GM20000 (cell line): ENCODE results near the gene RASL12.
A peak's percentile ranks its signal among the peaks of the same experiment; 100 is the strongest.

Source experiments
- DNase-seq: peaks from one replicate; pipeline ENCODE4 v3.0.0; 2012; ENCODE audit warnings: low spot score
- TF ChIP-seq, protein P1 (sequence below): IDR thresholded peaks from 2 replicates; pipeline ENCODE4 v1.5.1; 2012; ENCODE audit warnings: mild to moderate bottlenecking, control low read depth; ENCODE audit errors: extremely low read depth, missing control alignments

RASL12 gene

DNA sequence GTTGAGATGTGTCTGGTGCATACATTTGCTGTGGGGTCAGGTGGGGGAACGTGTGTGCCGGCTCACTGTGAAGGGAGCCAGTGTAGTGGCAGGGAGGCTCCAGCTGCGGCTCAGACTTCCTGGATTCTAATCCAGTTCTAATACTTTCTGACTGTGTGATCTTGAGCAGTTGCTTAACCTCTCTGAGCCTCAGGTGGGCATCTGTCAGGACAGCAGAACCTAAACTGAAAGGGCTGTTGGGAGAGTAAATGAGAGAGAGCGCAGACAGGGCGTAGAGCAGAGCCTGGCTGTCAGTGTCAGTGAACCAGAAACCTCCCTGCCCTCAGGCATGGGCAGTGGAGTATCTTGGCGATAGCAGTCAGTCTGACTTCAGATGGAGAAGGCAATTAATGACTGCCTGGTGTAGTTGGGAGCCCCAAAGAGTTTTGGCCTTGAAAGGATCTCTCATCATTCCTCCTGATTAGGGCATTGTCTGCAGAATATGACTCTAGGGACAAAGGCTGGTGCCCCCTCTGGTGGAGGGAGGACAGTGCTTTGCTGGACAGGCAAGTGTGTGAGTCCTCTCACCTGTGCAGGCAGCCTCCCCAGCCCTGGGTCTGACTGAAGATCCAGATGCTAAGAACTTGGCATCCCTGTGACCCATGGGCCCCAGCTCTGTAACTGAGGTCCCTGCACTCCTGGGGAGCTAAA lies 18.3 kb upstream of the RASL12 start:
- TF ChIP-seq, protein P1, sequence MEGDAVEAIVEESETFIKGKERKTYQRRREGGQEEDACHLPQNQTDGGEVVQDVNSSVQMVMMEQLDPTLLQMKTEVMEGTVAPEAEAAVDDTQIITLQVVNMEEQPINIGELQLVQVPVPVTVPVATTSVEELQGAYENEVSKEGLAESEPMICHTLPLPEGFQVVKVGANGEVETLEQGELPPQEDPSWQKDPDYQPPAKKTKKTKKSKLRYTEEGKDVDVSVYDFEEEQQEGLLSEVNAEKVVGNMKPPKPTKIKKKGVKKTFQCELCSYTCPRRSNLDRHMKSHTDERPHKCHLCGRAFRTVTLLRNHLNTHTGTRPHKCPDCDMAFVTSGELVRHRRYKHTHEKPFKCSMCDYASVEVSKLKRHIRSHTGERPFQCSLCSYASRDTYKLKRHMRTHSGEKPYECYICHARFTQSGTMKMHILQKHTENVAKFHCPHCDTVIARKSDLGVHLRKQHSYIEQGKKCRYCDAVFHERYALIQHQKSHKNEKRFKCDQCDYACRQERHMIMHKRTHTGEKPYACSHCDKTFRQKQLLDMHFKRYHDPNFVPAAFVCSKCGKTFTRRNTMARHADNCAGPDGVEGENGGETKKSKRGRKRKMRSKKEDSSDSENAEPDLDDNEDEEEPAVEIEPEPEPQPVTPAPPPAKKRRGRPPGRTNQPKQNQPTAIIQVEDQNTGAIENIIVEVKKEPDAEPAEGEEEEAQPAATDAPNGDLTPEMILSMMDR: peak; percentile 43
- DNase-seq: no peak

DNA sequence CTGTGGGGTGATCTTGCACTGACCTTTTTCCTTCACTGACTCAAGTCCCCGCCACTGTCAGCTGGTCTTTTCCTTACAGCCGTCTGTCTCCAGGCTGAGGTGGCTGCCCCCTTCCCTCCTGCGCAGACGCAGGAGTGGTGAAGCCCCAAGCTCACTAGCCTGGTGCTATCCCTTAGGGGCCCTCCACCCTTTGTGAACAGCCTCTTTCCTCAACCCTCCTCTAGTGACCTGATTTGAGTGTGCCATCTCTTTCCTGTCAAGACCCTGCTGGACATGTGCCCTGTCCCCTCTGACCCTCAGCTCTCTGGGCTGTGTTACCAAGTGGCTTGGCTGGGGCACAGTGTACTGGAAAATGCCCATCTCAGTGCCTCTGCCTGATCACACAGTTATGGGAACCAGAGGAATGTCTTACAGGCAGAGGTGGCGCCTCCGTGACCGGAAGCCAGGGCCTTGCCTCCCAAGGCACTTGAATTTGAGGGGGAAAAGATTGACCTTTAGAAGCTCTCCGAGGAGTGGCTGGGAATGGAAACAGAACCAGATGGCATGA lies 17.5 kb upstream of the RASL12 start:
- TF ChIP-seq, protein P1: no peak
- no peak for DNase-seq

DNA sequence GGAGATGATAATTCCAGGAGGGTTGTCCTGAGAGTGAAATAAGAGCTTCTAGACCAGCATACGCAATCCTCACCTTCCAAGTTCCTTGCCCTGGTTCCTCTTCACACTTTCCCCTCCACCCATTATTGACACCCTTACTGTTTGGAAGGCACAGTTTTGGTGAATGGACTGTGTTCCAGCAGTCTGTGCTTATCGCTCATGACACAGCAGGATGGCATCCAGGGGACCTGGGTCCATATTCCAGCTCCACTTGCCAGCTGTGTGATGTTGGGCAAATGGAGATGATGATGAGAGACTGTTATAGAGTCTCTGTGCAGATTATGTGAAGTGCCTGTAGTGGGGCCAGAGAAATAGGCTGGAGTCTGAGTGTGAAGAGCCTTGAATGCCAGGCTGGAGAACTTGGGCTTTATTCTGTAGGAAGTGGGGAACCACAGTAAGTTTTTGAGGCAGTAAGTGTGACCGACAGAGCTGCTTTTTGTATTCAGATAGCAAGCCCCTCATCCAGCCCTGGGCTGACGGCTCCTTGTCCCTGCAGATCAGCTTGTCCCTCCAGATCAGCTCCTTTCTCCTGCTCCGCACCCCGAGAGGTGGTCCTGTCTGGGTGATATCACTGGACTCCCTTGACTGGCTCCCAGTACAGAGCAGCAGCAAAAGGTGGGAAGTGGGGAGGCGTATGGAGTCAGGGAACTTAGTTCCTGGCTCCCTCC lies 16.9 kb upstream of the RASL12 start:
- no peak for DNase-seq
- TF ChIP-seq, protein P1: no peak

DNA sequence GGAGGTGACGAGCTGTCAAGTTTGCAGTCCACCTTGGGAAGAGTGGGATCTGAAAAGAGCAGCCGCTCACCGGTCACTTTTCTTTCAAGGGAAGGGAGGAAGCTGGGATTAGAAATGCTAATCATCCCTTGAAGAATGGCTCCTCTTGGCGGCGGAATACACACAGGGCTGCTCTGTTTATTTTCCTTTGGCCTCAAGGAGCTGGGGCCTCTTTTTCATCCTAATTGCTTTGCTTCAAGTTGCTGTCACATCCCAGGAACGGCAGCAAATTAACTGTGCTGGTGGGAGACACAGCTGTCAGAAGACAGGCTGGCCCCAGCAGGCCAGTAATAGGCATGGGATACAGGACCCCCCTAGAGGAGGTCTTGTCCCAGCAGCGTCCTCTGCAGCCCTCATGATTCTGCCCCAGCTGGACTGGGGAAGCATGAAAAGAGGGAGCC lies 15.5 kb upstream of the RASL12 start:
- TF ChIP-seq, protein P1: no peak
- no peak for DNase-seq

DNA sequence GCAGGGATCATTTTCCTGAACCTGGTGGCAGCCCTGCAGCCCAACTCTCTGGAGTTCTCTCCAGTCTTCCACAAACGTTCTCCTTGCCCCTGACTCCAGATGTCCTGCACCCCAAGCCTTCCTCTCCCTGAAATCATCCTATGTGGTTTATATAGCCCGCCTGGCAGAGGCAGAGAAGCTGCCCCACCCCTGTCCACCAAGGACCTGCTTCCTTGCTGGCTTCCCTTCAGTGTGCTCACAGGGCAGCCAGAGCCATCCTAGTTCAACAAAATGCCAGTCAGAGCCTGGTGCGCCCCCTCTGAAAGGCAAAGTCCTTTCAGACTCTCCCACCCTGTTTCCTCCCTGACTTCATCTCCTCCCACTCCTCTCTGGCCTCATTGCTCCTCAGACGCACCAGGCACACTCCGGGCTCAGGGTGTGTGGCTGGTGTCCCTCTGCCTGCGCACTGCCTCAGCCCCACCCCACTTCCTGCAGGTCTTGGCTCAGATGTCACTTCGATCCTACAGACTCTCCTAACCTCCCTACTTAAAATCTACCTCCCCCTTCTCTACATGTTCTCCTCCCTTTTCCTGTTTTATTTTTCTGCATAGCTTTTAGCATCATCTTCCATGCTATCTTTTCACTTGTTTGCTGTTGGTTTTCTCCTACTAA lies 14.6 kb upstream of the RASL12 start:
- TF ChIP-seq, protein P1: no peak
- DNase-seq: no peak

DNA sequence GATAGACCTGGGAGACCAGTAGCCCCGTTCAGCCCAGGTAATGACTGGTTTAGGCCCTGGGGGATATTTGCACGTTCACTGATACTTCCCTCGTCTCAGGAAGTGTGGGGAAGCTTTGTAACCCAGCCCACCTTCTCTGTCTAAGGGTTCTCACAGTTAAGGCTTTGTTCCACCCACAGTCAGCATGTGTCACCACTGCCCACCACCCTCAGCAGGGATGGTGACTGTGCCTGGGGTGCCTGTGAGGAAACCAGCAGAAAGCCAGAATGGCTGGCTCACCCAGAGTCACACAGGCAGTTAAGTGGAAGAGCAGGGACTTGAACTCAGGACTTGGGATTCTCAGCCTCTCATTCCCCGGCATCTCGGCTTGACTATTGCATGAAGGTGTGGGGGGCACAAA lies 14.0 kb upstream of the RASL12 start:
- TF ChIP-seq, protein P1: no peak
- DNase-seq: no peak

DNA sequence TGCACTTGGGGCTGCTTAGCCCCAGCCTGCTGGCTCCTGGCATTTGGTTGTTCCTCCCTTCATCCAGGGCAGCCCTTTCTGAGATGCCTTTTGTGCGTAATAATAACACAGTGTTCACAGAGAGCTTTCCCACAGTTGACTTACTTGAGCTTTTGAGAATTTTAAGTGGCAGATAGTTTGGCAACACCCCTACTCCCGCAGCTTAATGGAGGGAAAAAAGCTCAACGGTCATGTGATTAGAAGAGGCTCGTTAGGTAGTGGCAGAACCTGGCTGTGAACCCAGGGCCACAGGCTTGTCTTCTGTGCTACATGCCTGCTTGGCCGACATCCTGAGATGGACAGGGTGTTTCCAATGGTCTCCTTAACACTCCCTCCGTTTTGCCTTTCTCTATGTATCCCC lies 13.5 kb upstream of the RASL12 start:
- TF ChIP-seq, protein P1: no peak
- no peak for DNase-seq
